ENCODE data around the gene RUVBL2. TPM values are rescaled to one million over a fixed set of nuclear protein-coding genes. Genes with fewer than 3 reads are reported as not detected.
A peak's percentile ranks its signal among the peaks of the same experiment; 100 is the strongest.

The RUVBL2 gene
- polyA plus RNA-seq, 3 donors = 40.1 to 44.4 (median 41.9) TPM

- H3K4me1 ChIP-seq (ENCODE audit: control insufficient read depth in 1 of 2, insufficient read depth in 2 of 2, low read length in 2 of 2) = peaks cover 0 to under 1% of the 10 kb centered on the region in 2 donors
- no peak overlapping the region for H3K27ac ChIP-seq (ENCODE audit: low read depth in 1 of 2, low read length in 2 of 2)
- intact Hi-C loops (cut with micrococcal nuclease) = no loop called here
- no peak overlapping the region for H3K4me3 ChIP-seq (replicated peaks in 1 of 3; ENCODE audit: low read depth in 2 of 3, low read length in 3 of 3)
- H3K9me3 Mint-ChIP-seq = peaks cover 0 to 2% (median 0%) of the 10 kb centered on the region in 7 donors
- H3K27ac Mint-ChIP-seq = peak overlapping the region in 3 of 7 donors; percentile 15 to 55 (median 31)
- H3K9ac ChIP-seq (ENCODE audit: insufficient read depth, low read length, poor library complexity, severe bottlenecking) = no peak overlapping the region
- H3K27me3 Mint-ChIP-seq (ENCODE audit: low read depth in 3 of 3) = no peaks in the 10 kb centered on the region
- no peaks in the 10 kb centered on the region for H4K20me1 ChIP-seq (ENCODE audit: insufficient read depth, low read length)
- DNase-seq = peak in 1 of 3 donors; percentile 19
- 96% methylated on average over 2 of the region's 13 CpGs for WGBS (ENCODE audit: insufficient coverage)
- H3K79me2 ChIP-seq (ENCODE audit: insufficient read depth, low read length) = no peaks in the 10 kb centered on the region
- peaks cover 0 to 3% of the 10 kb centered on the region in 2 donors for H3K9me3 ChIP-seq (replicated peaks in 1 of 2; ENCODE audit: control insufficient read depth in 1 of 2, insufficient read depth in 1 of 2, low read length in 2 of 2)
- no peaks in the 10 kb centered on the region for H3K4me1 Mint-ChIP-seq
- H2AFZ ChIP-seq (ENCODE audit: insufficient read depth, low read depth, low read length, poor library complexity, severe bottlenecking) = no peak overlapping the region
- no peaks in the 10 kb centered on the region for H3K27me3 ChIP-seq (ENCODE audit: control insufficient read depth in 2 of 2, insufficient read depth in 2 of 2, low read length in 2 of 2)
- H3K36me3 Mint-ChIP-seq = peaks cover 37 to 74% of the 10 kb centered on the region in 2 donors
- no peak overlapping the region for H3K4me2 ChIP-seq (replicated peaks; ENCODE audit: extremely low read depth, low read length, poor library complexity, severe bottlenecking)
- H3K36me3 ChIP-seq (replicated peaks in 1 of 2; ENCODE audit: control insufficient read depth in 1 of 2, insufficient read depth in 2 of 2, low read length in 2 of 2) = peaks cover 40 to 67% of the 10 kb centered on the region in 2 donors
- TF ChIP-seq, protein P1, sequence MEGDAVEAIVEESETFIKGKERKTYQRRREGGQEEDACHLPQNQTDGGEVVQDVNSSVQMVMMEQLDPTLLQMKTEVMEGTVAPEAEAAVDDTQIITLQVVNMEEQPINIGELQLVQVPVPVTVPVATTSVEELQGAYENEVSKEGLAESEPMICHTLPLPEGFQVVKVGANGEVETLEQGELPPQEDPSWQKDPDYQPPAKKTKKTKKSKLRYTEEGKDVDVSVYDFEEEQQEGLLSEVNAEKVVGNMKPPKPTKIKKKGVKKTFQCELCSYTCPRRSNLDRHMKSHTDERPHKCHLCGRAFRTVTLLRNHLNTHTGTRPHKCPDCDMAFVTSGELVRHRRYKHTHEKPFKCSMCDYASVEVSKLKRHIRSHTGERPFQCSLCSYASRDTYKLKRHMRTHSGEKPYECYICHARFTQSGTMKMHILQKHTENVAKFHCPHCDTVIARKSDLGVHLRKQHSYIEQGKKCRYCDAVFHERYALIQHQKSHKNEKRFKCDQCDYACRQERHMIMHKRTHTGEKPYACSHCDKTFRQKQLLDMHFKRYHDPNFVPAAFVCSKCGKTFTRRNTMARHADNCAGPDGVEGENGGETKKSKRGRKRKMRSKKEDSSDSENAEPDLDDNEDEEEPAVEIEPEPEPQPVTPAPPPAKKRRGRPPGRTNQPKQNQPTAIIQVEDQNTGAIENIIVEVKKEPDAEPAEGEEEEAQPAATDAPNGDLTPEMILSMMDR (IDR thresholded peaks at IDR 0.05) = peak; percentile 11
- no peak overlapping the region for H3K4me3 Mint-ChIP-seq
Observed at GRCh38 chr19:48975947-48976847, 17.5 kb upstream of the RUVBL2 start.

DNA sequence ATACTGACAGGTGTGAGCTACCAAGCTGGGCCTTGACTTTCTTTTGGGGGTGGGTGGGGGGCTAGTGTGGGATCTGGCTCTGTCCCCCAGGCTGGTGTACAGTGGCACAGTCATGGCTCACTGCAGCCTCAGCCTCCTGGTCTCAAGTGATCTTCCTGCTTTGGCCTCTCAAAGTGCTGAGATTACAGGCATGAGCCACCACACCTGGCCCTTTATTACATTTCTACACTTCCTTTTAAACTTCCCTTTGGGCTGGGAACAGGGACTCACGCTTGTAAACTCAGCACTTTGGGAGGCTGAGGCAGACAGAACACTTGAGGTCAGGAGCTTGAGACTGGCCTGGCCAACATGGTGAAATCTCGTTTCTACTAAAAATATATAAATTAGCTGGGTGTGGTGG, 16.6 kb upstream of the RUVBL2 start:
- no CpG with 5 or more reads among the region's 2 CpGs for WGBS (ENCODE audit: insufficient coverage)

More for the DNA sequence above, 16.6 kb upstream of the RUVBL2 start:
- Histone ChIP-seq H4K20me1 (ENCODE audit: insufficient read depth, low read length) (no peaks in the 10 kb centered on the region), H3K27ac (ENCODE audit: low read depth in 1 of 2, low read length in 2 of 2) (no peak overlapping the region), H3K9me3 (replicated peaks in 1 of 2; ENCODE audit: control insufficient read depth in 1 of 2, insufficient read depth in 1 of 2, low read length in 2 of 2) (peaks cover 0 to 3% of the 10 kb centered on the region in 2 donors), H3K79me2 (ENCODE audit: insufficient read depth, low read length) (no peaks in the 10 kb centered on the region), H3K4me1 (ENCODE audit: control insufficient read depth in 1 of 2, insufficient read depth in 2 of 2, low read length in 2 of 2) (no peaks in the 10 kb centered on the region), H3K4me2 (replicated peaks; ENCODE audit: extremely low read depth, low read length, poor library complexity, severe bottlenecking) (no peak overlapping the region), H2AFZ (ENCODE audit: insufficient read depth, low read depth, low read length, poor library complexity, severe bottlenecking) (no peak overlapping the region), H3K27me3 (ENCODE audit: control insufficient read depth in 2 of 2, insufficient read depth in 2 of 2, low read length in 2 of 2) (no peaks in the 10 kb centered on the region), H3K36me3 (replicated peaks in 1 of 2; ENCODE audit: control insufficient read depth in 1 of 2, insufficient read depth in 2 of 2, low read length in 2 of 2) (peaks cover 48 to 69% of the 10 kb centered on the region in 2 donors), H3K4me3 (replicated peaks in 1 of 3; ENCODE audit: low read depth in 2 of 3, low read length in 3 of 3) (no peak overlapping the region), H3K9ac (ENCODE audit: insufficient read depth, low read length, poor library complexity, severe bottlenecking) (no peak overlapping the region)
- H3K27me3 Mint-ChIP-seq (ENCODE audit: low read depth in 3 of 3) = peaks cover 0 to 1% (median 0%) of the 10 kb centered on the region in 3 donors
- peaks cover 0 to 2% (median 0%) of the 10 kb centered on the region in 7 donors for H3K9me3 Mint-ChIP-seq
- DNase-seq = no peak
- peaks cover 46 to 78% of the 10 kb centered on the region in 2 donors for H3K36me3 Mint-ChIP-seq
- peak overlapping the region in 2 of 7 donors; percentile 50 to 57 for H3K27ac Mint-ChIP-seq
- no peak overlapping the region for H3K4me3 Mint-ChIP-seq
- intact Hi-C loops (cut with micrococcal nuclease) = no loop called here
- no peaks in the 10 kb centered on the region for H3K4me1 Mint-ChIP-seq
- TF ChIP-seq, protein P1 (IDR thresholded peaks at IDR 0.05) = no peak
